PC-9 (cell line): Measurements from ENCODE around the gene SFMBT2. TPM values are rescaled to one million over a fixed set of nuclear protein-coding genes. Genes with fewer than 3 reads are reported as not detected.

Experiments
- BruUV-seq: library from RNA; stranded (reverse); fragments of 400-500 nt; replicated peaks from 2 replicates; lab custom pipeline; 2021; lab: Mats Ljungman, UMichigan
- CTCF ChIA-PET: fragments of 300-600 bp; sonication (Branson Sonifier 250); formaldehyde crosslinking; loops from one replicate; lab custom pipeline; 2022; ENCODE audit warnings: antibody characterized with exemption; lab: Charles Lee
- POLR2A ChIA-PET: fragments of 300-600 bp; sonication (Branson Sonifier 250); formaldehyde crosslinking; loops from one replicate; lab custom pipeline; 2022; ENCODE audit warnings: antibody characterized with exemption; ENCODE audit not compliant: unreplicated experiment; lab: Charles Lee
- DNase-seq, 2 experiments: peaks; one replicate each; pipeline versions ENCODE4 v3.0.0 to v3.0.0-alpha.2; 2015 to 2022; ENCODE audit warnings: mixed read lengths in 1 of 2
- H2AFZ ChIP-seq: fragments of 200-600 bp; sonication (generic); 2 replicates; pipeline ENCODE4 v1.8.1; 2017; ENCODE audit warnings: antibody characterized with exemption
- H3F3A ChIP-seq: fragments of 200-600 bp; sonication (generic); 2 replicates; pipeline ENCODE4 v1.8.1; 2017; ENCODE audit warnings: antibody characterized with exemption, mild to moderate bottlenecking, low read depth; ENCODE audit not compliant: insufficient read depth
- H3K27ac ChIP-seq: fragments of 200-600 bp; sonication (generic); 2 replicates; pipeline ENCODE4 v1.6.1; 2016; ENCODE audit warnings: mixed run types
- H3K27me3 ChIP-seq: fragments of 200-600 bp; sonication (generic); 2 replicates; pipeline ENCODE4 v1.6.1; 2016; ENCODE audit warnings: low read depth, mixed run types; ENCODE audit not compliant: insufficient read depth
- H3K36me3 ChIP-seq: fragments of 200-600 bp; sonication (generic); 2 replicates; pipeline ENCODE4 v1.6.1; 2016; ENCODE audit warnings: low read depth, mixed run types
- H3K4me1 ChIP-seq: fragments of 200-600 bp; sonication (generic); replicated peaks from 2 replicates; pipeline ENCODE4 v1.6.1; 2016; ENCODE audit warnings: mixed run types; ENCODE audit not compliant: insufficient read depth
- H3K4me2 ChIP-seq: fragments of 200-600 bp; sonication (generic); 2 replicates; pipeline ENCODE4 v1.6.1; 2017; ENCODE audit warnings: mixed run types
- H3K4me3 ChIP-seq: fragments of 200-600 bp; sonication (generic); 2 replicates; pipeline ENCODE4 v1.6.1; 2016; ENCODE audit warnings: mixed run types
- H3K79me2 ChIP-seq: fragments of 200-600 bp; sonication (generic); 2 replicates; pipeline ENCODE4 v1.6.1; 2017; ENCODE audit warnings: low read depth, mixed run types
- H3K9me2 ChIP-seq: fragments of 200-600 bp; sonication (generic); 2 replicates; pipeline ENCODE4 v1.8.1; 2017; ENCODE audit warnings: mild to moderate bottlenecking; ENCODE audit not compliant: insufficient read depth
- H3K9me3 ChIP-seq: fragments of 200-600 bp; sonication (generic); 2 replicates; pipeline ENCODE4 v1.8.1; 2016; ENCODE audit warnings: low read depth; ENCODE audit not compliant: insufficient read depth
- H4K20me1 ChIP-seq: fragments of 200-600 bp; sonication (generic); 2 replicates; pipeline ENCODE4 v1.8.1; 2017; ENCODE audit not compliant: insufficient read depth
- EZH2 ChIP-seq: fragments of 200-600 bp; sonication (generic); IDR thresholded peaks from 2 replicates; pipeline ENCODE4 v1.8.0; 2017; ENCODE audit warnings: antibody characterized with exemption, low read depth
- intact Hi-C: fragments of 100-400 bp; cut with micrococcal nuclease; formaldehyde crosslinking; loops from one replicate; pipeline ENCODE4 v1.10.0; 2022; ENCODE audit not compliant: unreplicated experiment
- total RNA-seq: library from RNA; stranded (reverse); gene quantifications from 2 replicates; pipeline ENCODE4 v1.2.3, GENCODE V29; 2021
- TF ChIP-seq, protein P1 (sequence below): fragments of 200-600 bp; sonication (generic); conservative IDR thresholded peaks from 2 replicates; pipeline ENCODE4 v1.6.1; 2017; ENCODE audit warnings: mixed run types, antibody characterized with exemption, mild to moderate bottlenecking, moderate library complexity

Gene SFMBT2
- total RNA-seq, 1 experiment from 2014 or later, result 0.07 TPM

- DNase-seq, result no peak
- Histone ChIP-seq H3K4me3 (no peak overlapping the region), H3K36me3 (no peaks in the 10 kb centered on the region), H3K4me2 (no peak overlapping the region), H3K27ac (no peak overlapping the region), H3K27me3 (peaks cover 3% of the 10 kb centered on the region; the same call in 1 of the 2 replicates), H3K9me3 (no peaks in the 10 kb centered on the region), H3K4me1 (no peaks in the 10 kb centered on the region), H3K79me2 (no peaks in the 10 kb centered on the region), H3F3A (no peaks in the 10 kb centered on the region), H4K20me1 (no peaks in the 10 kb centered on the region), H2AFZ (no peak overlapping the region), H3K9me2 (no peaks in the 10 kb centered on the region)
- TF ChIP-seq, protein P1, sequence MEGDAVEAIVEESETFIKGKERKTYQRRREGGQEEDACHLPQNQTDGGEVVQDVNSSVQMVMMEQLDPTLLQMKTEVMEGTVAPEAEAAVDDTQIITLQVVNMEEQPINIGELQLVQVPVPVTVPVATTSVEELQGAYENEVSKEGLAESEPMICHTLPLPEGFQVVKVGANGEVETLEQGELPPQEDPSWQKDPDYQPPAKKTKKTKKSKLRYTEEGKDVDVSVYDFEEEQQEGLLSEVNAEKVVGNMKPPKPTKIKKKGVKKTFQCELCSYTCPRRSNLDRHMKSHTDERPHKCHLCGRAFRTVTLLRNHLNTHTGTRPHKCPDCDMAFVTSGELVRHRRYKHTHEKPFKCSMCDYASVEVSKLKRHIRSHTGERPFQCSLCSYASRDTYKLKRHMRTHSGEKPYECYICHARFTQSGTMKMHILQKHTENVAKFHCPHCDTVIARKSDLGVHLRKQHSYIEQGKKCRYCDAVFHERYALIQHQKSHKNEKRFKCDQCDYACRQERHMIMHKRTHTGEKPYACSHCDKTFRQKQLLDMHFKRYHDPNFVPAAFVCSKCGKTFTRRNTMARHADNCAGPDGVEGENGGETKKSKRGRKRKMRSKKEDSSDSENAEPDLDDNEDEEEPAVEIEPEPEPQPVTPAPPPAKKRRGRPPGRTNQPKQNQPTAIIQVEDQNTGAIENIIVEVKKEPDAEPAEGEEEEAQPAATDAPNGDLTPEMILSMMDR, result no peak
- no peak for TF ChIP-seq EZH2
- no TSS peak for BruUV-seq
- intact Hi-C loops, result no loop called here
- CTCF ChIA-PET, result no interaction called here
- POLR2A ChIA-PET, result no interaction called here
These were observed 299.3 kb downstream of the SFMBT2 start for GRCh38 chr10:7111561-7111960.

GRCh38 chr10:7111089-7111488 lies 299.7 kb downstream of the SFMBT2 start:
- intact Hi-C loops, result no loop called here
- Histone ChIP-seq H3K4me1 (no peaks in the 10 kb centered on the region), H3K4me2 (no peak overlapping the region), H3F3A (no peaks in the 10 kb centered on the region), H2AFZ (no peak overlapping the region), H4K20me1 (no peaks in the 10 kb centered on the region), H3K9me2 (no peaks in the 10 kb centered on the region), H3K9me3 (no peaks in the 10 kb centered on the region), H3K27ac (no peak overlapping the region), H3K27me3 (peaks cover 3% of the 10 kb centered on the region; the same call in 1 of the 2 replicates), H3K36me3 (no peaks in the 10 kb centered on the region), H3K4me3 (no peak overlapping the region), H3K79me2 (no peaks in the 10 kb centered on the region)
- BruUV-seq, result no TSS peak
- DNase-seq, result no peak
- TF ChIP-seq EZH2, result no peak
- TF ChIP-seq, protein P1, result no peak
- ChIA-PET POLR2A (no interaction called here), CTCF (no interaction called here)
